Endothelial cell of umbilical vein (primary cell): ENCODE results near the gene ACSL6. TPM values are rescaled to one million over a fixed set of nuclear protein-coding genes. Genes with fewer than 3 reads are reported as not detected.

Experiments
- BruUV-seq: library from RNA; stranded (reverse); fragments of 400-500 nt; replicated peaks from 2 replicates; lab custom pipeline; 2021; lab: Mats Ljungman, UMichigan
- CTCF ChIA-PET: fragments of 300-600, 350-600 bp; sonication (Branson Sonifier 250); formaldehyde crosslinking; loops from one replicate; lab custom pipeline; 2021; ENCODE audit warnings: antibody characterized with exemption, inconsistent platforms; lab: Charles Lee
- POLR2A ChIA-PET: fragments of 300-600, 350-600 bp; sonication (Branson Sonifier 250); formaldehyde crosslinking; loops from one replicate; lab custom pipeline; 2021; ENCODE audit warnings: antibody characterized with exemption, inconsistent platforms; lab: Charles Lee
- DNase-seq: peaks from one replicate; pipeline ENCODE4 v3.0.0-alpha.2; 2011; ENCODE audit warnings: low read depth, low spot score
- FAIRE-seq: peaks from 2 replicates; lab custom pipeline; 2011; peaks lifted over from hg19 to GRCh38; lab: Jason Lieb, UNC
- H2AFZ ChIP-seq: 2 replicates; pipeline ENCODE4 v1.6.0; 2012; ENCODE audit warnings: low read depth, low read length, control low read depth, inconsistent platforms
- H3K27ac ChIP-seq: 2 replicates; pipeline ENCODE4 v1.5.1; 2011; ENCODE audit warnings: low read depth, mild to moderate bottlenecking, control low read depth, low read length, moderate library complexity; ENCODE audit not compliant: insufficient read depth
- H3K27me3 ChIP-seq, 2 experiments: 2 replicates each; pipeline versions ENCODE4 v1.6.0 to v1.6.1; 2011; ENCODE audit warnings: low read length in 2 of 2, mixed read lengths in 1 of 2; ENCODE audit not compliant: control insufficient read depth in 2 of 2, insufficient read depth in 2 of 2
- H3K36me3 ChIP-seq, 2 experiments: 2 replicates in 1 of 2; 3 replicates in 1 of 2; pipeline ENCODE4 v1.5.1; 2011; ENCODE audit warnings: low read length in 2 of 2, mild to moderate bottlenecking in 1 of 2, moderate library complexity in 1 of 2; ENCODE audit not compliant: control insufficient read depth in 2 of 2, insufficient read depth in 2 of 2; ENCODE audit errors: extremely low read depth in 1 of 2
- H3K4me1 ChIP-seq: 3 replicates; pipeline ENCODE4 v1.5.1; 2011; ENCODE audit warnings: mild to moderate bottlenecking, low read length; ENCODE audit not compliant: control insufficient read depth, insufficient read depth; ENCODE audit errors: extremely low read depth
- H3K4me2 ChIP-seq: 2 replicates; pipeline ENCODE4 v1.6.1; 2011; ENCODE audit warnings: low read length, control low read depth, mixed read lengths; ENCODE audit not compliant: insufficient read depth
- H3K4me3 ChIP-seq, 3 experiments: fragments of 200-600 bp in 1 of 3; sonication (generic), shearing (Covaris generic) in 1 of 3; replicated peaks in 1 of 3; 2 replicates each; pipeline ENCODE4 v1.5.1; 2011 to 2016; ENCODE audit warnings: control low read depth in 3 of 3, low read length in 3 of 3, mild to moderate bottlenecking in 2 of 3, inconsistent platforms in 1 of 3, low read depth in 1 of 3, moderate library complexity in 1 of 3; ENCODE audit not compliant: insufficient read depth in 1 of 3
- H3K79me2 ChIP-seq: 2 replicates; pipeline ENCODE4 v1.6.0; 2012; ENCODE audit warnings: low read length, inconsistent platforms; ENCODE audit not compliant: control insufficient read depth, insufficient read depth
- H3K9ac ChIP-seq: replicated peaks from 2 replicates; pipeline ENCODE3; 2011; ENCODE audit warnings: low read length, control low read depth; ENCODE audit not compliant: insufficient read depth; ENCODE audit errors: extremely low read depth
- H3K9me1 ChIP-seq: replicated peaks from 3 replicates; pipeline ENCODE4 v1.6.0; 2011; ENCODE audit warnings: mild to moderate bottlenecking, low read length; ENCODE audit not compliant: control insufficient read depth, insufficient read depth; ENCODE audit errors: extremely low read depth
- H3K9me3 ChIP-seq: replicated peaks from 2 replicates; pipeline ENCODE4 v1.5.1; 2012; ENCODE audit warnings: low read length, inconsistent platforms; ENCODE audit not compliant: control insufficient read depth, insufficient read depth
- H4K20me1 ChIP-seq: replicated peaks from 2 replicates; pipeline ENCODE3; 2011; ENCODE audit warnings: mild to moderate bottlenecking, low read length; ENCODE audit not compliant: control insufficient read depth, insufficient read depth; ENCODE audit errors: extremely low read depth
- EZH2 ChIP-seq: IDR thresholded peaks from 2 replicates; pipeline ENCODE4 v1.6.1; 2012; ENCODE audit warnings: borderline replicate concordance, low read depth, mild to moderate bottlenecking, moderate library complexity, low read length, inconsistent platforms; ENCODE audit not compliant: severe bottlenecking
- FOS ChIP-seq: IDR thresholded peaks from 2 replicates; pipeline ENCODE4 v1.6.1; 2011; ENCODE audit warnings: mild to moderate bottlenecking, low read length, moderate library complexity, borderline replicate concordance; ENCODE audit not compliant: insufficient read depth
- GATA2 ChIP-seq: IDR thresholded peaks from 2 replicates; pipeline ENCODE4 v1.7.0; 2011; ENCODE audit warnings: low read depth, mild to moderate bottlenecking, moderate library complexity, mixed read lengths, low read length; ENCODE audit not compliant: insufficient read length, insufficient read depth
- JUN ChIP-seq: IDR thresholded peaks from 2 replicates; pipeline ENCODE4 v1.6.1; 2011; ENCODE audit warnings: borderline replicate concordance, low read depth; ENCODE audit not compliant: insufficient read length, insufficient read depth
- MYC ChIP-seq: IDR thresholded peaks from one replicate; pipeline ENCODE4 v1.6.1; 2011; ENCODE audit warnings: mild to moderate bottlenecking, low read depth, low read length
- POLR2A ChIP-seq: IDR thresholded peaks from 2 replicates; pipeline ENCODE4 v1.6.1; 2012; ENCODE audit warnings: low read depth, mild to moderate bottlenecking, control low read depth, low read length
- POLR2AphosphoS5 ChIP-seq: IDR thresholded peaks from 2 replicates; pipeline ENCODE4 v1.6.1; 2012; ENCODE audit warnings: low read depth, mild to moderate bottlenecking, control low read depth, low read length, moderate library complexity; ENCODE audit not compliant: insufficient read depth
- dilution Hi-C: fragments of 300-500 bp; cut with MboI; formaldehyde crosslinking; loops from one replicate; pipeline ENCODE4 v1.15.0; 2019; ENCODE audit warnings: low sequenced_read_pairs; ENCODE audit not compliant: extremely low pct_ligation_motif_present
- intact Hi-C: fragments of 100-400 bp; cut with micrococcal nuclease; formaldehyde crosslinking; loops from one replicate; pipeline ENCODE4 v1.10.0; 2022
- polyA plus RNA-seq, 4 experiments: library from polyadenylated mRNA; depleted of rRNA in 3 of 4; stranded (reverse) in 3 of 4; unstranded in 1 of 4; fragments of >200 nt; gene quantifications; 2 replicates each; pipeline versions ENCODE4 v1.2.1 to v1.2.3, GENCODE V29; 2011 to 2012; ENCODE audit warnings: missing spikeins in 1 of 4
- total RNA-seq: library from RNA; stranded (reverse); gene quantifications from 2 replicates; pipeline ENCODE4 v1.2.3, GENCODE V29; 2021
- TF ChIP-seq, protein P1 (sequence below): IDR thresholded peaks from 2 replicates; pipeline ENCODE4 v1.6.1; 2011; ENCODE audit not compliant: insufficient read depth, insufficient read length

The ACSL6 gene
- total and polyA plus RNA-seq, 2 donors (not counting 3 experiments of a cell fraction or from before 2014, with no cell fraction given) = not detected

GRCh38 chr5:131952301-131952857, 59.1 kb downstream of the ACSL6 start:
- intact Hi-C loops (no loop called here), dilution Hi-C loops (no loop called here)
- H3K4me1 ChIP-seq = no peaks in the 10 kb centered on the region
- H3K27me3 ChIP-seq = peaks cover 3 to 4% of the 10 kb centered on the region in 2 experiments
- no peak overlapping the region for H2AFZ ChIP-seq
- no peak overlapping the region for H3K4me3 ChIP-seq
- H4K20me1 ChIP-seq = no peaks in the 10 kb centered on the region
- H3K9ac ChIP-seq = no peak overlapping the region
- H3K27ac ChIP-seq = no peak overlapping the region
- BruUV-seq = no TSS peak
- DNase-seq (no peak), FAIRE-seq (no peak)
- CTCF ChIA-PET = interaction anchor here (0.5 to 1.4 kb wide), 2 partner anchors 18 to 363 kb away, joined by 3 to 4 read pairs; no protein-coding TSS in a partner anchor
- H3K9me3 ChIP-seq = no peaks in the 10 kb centered on the region
- no peak overlapping the region for H3K4me2 ChIP-seq
- H3K79me2 ChIP-seq = no peaks in the 10 kb centered on the region
- TF ChIP-seq, protein P1, sequence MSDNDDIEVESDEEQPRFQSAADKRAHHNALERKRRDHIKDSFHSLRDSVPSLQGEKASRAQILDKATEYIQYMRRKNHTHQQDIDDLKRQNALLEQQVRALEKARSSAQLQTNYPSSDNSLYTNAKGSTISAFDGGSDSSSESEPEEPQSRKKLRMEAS = no peak
- no peak for TF ChIP-seq FOS
- TF ChIP-seq POLR2A = no peak
- TF ChIP-seq EZH2 = no peak
- no peak for TF ChIP-seq MYC
- H3K36me3 ChIP-seq = no peaks in the 10 kb centered on the region
- POLR2A ChIA-PET = no interaction called here
- no peaks in the 10 kb centered on the region for H3K9me1 ChIP-seq

DNA sequence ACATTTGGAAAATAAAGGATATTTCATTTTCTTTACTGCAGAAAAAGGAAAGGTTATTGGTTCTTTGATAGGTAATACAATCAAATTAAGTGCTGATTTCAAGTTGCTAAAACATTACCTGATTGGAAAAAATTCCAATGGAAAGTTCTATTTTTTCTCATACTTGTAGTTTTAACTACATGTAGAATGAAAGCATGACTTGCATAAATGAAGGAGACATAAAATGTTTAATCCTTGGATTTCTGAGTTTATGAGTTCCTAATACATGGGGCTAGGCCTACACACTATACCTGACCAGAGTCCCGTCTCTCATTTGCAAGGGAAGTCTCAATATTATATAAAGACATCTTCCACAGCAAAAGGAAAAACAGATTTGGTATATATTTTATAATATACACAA, 60.8 kb downstream of the ACSL6 start:
- no peaks in the 10 kb centered on the region for H3K36me3 ChIP-seq
- no peak for FAIRE-seq
- intact Hi-C loops (no loop called here), dilution Hi-C loops (no loop called here)
- H3K4me2 ChIP-seq = no peak overlapping the region
- BruUV-seq = no TSS peak
- no peak overlapping the region for H2AFZ ChIP-seq
- no peak overlapping the region for H3K4me3 ChIP-seq
- no peak overlapping the region for H3K27ac ChIP-seq
- no peaks in the 10 kb centered on the region for H3K9me1 ChIP-seq
- no peak for TF ChIP-seq FOS
- TF ChIP-seq POLR2AphosphoS5 = no peak
- no peak for TF ChIP-seq GATA2
- TF ChIP-seq JUN = no peak
- H3K27me3 ChIP-seq = peaks cover 3 to 4% of the 10 kb centered on the region in 2 experiments
- no peak for DNase-seq
- ChIA-PET CTCF (no interaction called here), POLR2A (no interaction called here)
- H3K79me2 ChIP-seq = no peaks in the 10 kb centered on the region
- no peaks in the 10 kb centered on the region for H4K20me1 ChIP-seq
- no peaks in the 10 kb centered on the region for H3K9me3 ChIP-seq
- no peaks in the 10 kb centered on the region for H3K4me1 ChIP-seq
- H3K9ac ChIP-seq = no peak overlapping the region
